ENCODE measurements around the gene ACVR2B.

DNA sequence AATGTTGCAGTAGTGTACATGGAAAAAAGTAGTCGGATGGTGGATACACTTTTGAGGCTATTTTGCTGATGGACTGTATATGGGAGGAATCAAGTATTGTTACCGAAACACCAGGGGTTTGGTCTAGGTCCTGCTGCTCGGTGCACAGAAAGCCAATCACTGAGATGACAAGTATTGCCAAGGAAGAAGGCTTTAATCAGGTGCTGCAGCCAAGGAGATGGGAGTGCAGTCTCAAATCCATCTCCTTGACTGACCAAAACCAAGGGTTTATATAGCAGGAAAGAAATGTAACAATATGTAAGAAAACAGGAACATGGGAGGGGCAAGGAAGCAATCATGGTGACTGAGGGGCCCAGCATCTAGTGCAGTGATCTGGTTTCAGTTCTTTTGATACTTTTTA lies 2.8 kb upstream of the ACVR2B start:
- TF ChIP-seq, protein P1, sequence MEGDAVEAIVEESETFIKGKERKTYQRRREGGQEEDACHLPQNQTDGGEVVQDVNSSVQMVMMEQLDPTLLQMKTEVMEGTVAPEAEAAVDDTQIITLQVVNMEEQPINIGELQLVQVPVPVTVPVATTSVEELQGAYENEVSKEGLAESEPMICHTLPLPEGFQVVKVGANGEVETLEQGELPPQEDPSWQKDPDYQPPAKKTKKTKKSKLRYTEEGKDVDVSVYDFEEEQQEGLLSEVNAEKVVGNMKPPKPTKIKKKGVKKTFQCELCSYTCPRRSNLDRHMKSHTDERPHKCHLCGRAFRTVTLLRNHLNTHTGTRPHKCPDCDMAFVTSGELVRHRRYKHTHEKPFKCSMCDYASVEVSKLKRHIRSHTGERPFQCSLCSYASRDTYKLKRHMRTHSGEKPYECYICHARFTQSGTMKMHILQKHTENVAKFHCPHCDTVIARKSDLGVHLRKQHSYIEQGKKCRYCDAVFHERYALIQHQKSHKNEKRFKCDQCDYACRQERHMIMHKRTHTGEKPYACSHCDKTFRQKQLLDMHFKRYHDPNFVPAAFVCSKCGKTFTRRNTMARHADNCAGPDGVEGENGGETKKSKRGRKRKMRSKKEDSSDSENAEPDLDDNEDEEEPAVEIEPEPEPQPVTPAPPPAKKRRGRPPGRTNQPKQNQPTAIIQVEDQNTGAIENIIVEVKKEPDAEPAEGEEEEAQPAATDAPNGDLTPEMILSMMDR (IDR thresholded peaks at IDR 0.05) = no peak
- no peak for TF ChIP-seq EP300 (IDR thresholded peaks at IDR 0.05)
